AG04450 (cell line): ENCODE results near the gene CHRD. TPM values are rescaled to one million over a fixed set of nuclear protein-coding genes. Genes with fewer than 3 reads are reported as not detected.

ENCODE experiments used
- CTCF ChIA-PET: fragments of 300-600, 350-600 bp; formaldehyde crosslinking; extraction: SDS; loops from one replicate; lab custom pipeline; 2022; ENCODE audit warnings: antibody characterized with exemption, inconsistent platforms; lab: Charles Lee
- POLR2A ChIA-PET: fragments of 350-600 bp; formaldehyde crosslinking; extraction: SDS; loops from one replicate; lab custom pipeline; 2021; ENCODE audit warnings: antibody characterized with exemption, inconsistent platforms; lab: Yijun Ruan, JAX
- DNase-seq: peaks from one replicate; pipeline ENCODE4 v3.0.0-alpha.2; 2011; ENCODE audit warnings: low read depth, low spot score
- H3K27ac ChIP-seq: one replicate; pipeline ENCODE4 v1.5.1; 2012; ENCODE audit warnings: low read depth, low read length, control low read depth
- H3K27me3 ChIP-seq: one replicate; pipeline ENCODE4 v1.6.0; 2012; ENCODE audit warnings: low read length; ENCODE audit not compliant: control insufficient read depth, insufficient read depth
- H3K4me3 ChIP-seq: 2 replicates; pipeline ENCODE4 v1.5.1; 2011; ENCODE audit warnings: mild to moderate bottlenecking, low read depth, low read length, control low read depth
- H3K9me3 ChIP-seq: 2 replicates; pipeline ENCODE4 v1.5.1; 2012; ENCODE audit warnings: low read length; ENCODE audit not compliant: control insufficient read depth, insufficient read depth
- polyA plus RNA-seq: library from polyadenylated mRNA; depleted of rRNA; stranded (reverse); fragments of >200 nt; gene quantifications from 2 replicates; pipeline ENCODE4 v1.2.3, GENCODE V29; 2011
- TF ChIP-seq, protein P1 (sequence below): IDR thresholded peaks from 2 replicates; pipeline ENCODE4 v1.5.1; 2011; ENCODE audit warnings: low read depth, low read length, control low read depth, inconsistent platforms

Gene CHRD
- polyA plus RNA-seq, 1 experiment: 0.12 TPM

DNA sequence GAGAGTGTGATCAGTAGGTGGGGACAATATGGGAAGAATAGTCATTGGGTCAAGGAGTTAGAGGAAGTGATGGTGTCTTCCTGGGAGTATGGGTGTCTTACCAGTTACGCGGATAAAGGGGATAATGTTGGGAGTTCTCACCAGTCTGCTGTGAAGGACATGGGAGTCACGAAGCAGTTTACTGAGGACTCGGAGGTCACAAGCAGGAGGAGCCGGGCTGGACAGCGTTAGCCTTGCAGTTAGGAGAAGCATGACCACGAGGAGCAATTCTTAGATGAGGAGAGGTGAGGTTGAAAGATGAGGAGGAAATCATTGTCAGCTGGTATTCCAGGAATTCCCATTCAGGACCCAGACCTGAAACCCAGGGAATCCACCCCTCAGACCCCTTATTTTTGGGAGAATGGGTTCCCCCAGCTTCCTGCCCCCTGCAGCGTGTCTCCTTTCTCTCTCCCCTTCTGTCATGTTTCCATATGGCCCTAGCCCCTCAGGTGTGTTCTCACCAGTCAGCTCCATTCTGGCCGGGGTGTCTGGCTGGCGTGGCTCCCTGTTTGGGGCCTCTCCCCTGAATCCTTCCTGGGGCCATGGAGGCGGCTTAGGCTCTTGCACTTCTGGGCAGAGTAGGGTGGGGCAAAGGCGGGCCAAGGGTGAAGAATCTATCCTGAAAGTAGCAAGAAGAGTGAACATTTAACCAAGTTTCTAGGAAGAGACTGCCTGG is 4.0 kb upstream of the CHRD start:
- no peak for DNase-seq
- Histone ChIP-seq H3K4me3 (no peak overlapping the region), H3K27me3 (peaks cover 55% of the 10 kb centered on the region), H3K9me3 (no peaks in the 10 kb centered on the region; the same call in 1 of the 2 replicates), H3K27ac (no peak overlapping the region)
- TF ChIP-seq, protein P1, sequence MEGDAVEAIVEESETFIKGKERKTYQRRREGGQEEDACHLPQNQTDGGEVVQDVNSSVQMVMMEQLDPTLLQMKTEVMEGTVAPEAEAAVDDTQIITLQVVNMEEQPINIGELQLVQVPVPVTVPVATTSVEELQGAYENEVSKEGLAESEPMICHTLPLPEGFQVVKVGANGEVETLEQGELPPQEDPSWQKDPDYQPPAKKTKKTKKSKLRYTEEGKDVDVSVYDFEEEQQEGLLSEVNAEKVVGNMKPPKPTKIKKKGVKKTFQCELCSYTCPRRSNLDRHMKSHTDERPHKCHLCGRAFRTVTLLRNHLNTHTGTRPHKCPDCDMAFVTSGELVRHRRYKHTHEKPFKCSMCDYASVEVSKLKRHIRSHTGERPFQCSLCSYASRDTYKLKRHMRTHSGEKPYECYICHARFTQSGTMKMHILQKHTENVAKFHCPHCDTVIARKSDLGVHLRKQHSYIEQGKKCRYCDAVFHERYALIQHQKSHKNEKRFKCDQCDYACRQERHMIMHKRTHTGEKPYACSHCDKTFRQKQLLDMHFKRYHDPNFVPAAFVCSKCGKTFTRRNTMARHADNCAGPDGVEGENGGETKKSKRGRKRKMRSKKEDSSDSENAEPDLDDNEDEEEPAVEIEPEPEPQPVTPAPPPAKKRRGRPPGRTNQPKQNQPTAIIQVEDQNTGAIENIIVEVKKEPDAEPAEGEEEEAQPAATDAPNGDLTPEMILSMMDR: no peak
- ChIA-PET CTCF (interaction anchor here (0.5 to 10.4 kb wide), 5 partner anchors 93 to 428 kb away, joined by 3 to 278 read pairs (median 5); no protein-coding TSS in a partner anchor), POLR2A (no interaction called here)

DNA sequence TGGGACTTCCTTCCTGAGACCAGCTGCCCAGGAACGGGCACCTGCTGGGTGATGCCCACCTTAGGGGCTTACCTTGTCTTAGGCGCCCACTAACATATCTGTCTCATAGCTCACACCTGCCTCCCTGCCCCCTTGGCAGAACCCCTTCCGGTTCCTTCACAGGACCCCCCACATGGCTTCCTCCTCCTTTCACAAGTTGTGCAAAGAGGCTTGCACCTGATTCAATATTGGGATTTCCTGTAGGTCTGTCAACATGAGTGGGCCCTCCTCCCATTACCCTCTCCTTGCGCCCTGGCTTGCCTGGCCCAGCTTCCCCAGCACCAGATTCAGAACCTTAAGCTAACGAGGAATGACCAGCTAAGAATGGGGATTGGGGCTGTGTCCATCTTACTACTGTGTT is 2.5 kb upstream of the CHRD start:
- POLR2A ChIA-PET: no interaction called here
- Histone ChIP-seq H3K27me3 (peaks cover 69% of the 10 kb centered on the region), H3K4me3 (no peak overlapping the region), H3K9me3 (no peaks in the 10 kb centered on the region; the same call in 1 of the 2 replicates), H3K27ac (no peak overlapping the region)
- TF ChIP-seq, protein P1: no peak
- DNase-seq: no peak
- CTCF ChIA-PET: interaction anchor here (1.0 to 1.2 kb wide), 2 partner anchors 136 to 184 kb away, joined by 3 to 6 read pairs; partner anchors contain the start of gene EPHB3

DNA sequence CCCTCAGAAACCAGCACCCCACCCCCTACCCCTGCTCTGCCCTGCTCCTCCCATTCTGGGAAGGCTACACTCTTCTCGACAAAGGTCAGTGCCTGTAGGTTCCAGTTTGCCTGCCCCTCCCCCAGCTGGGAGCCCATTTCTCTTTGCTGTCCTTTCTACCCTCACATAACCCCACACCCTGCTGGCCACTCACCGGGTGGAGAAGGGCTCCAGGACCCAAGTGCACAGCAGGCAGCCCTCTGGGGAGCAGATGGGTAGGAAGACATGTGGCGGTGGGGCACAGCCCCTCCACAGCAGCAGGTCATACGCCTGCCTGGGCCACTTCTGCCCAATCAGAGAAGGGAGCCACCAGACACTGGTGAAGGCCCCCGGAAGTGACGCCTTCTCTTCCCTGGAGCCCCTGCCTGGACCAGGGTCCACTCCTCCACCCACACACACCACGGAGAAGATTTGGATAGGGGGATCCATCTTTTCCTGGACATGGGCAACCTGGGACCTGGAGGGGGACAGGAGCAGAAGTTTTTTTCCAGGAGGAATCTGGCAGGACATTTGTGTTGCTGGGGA is 1.9 kb upstream of the CHRD start, which contains the start of gene THPO:
Gene THPO (minus strand): TSS at position 326 of the 564 bp plus-strand sequence. CDS start 1,948 bp downstream, outside the sequence.
- no peak within 1 kb of the TSS for H3K27ac ChIP-seq
- TF ChIP-seq, protein P1: no peak
- POLR2A ChIA-PET: no interaction called here
- no peaks in the 10 kb centered on the region; the same call in 1 of the 2 replicates for H3K9me3 ChIP-seq
- CTCF ChIA-PET: interaction anchor here (1.0 to 1.2 kb wide), 2 partner anchors 136 to 184 kb away, joined by 3 to 6 read pairs; partner anchors contain the start of gene EPHB3
- H3K4me3 ChIP-seq: no peak within 1 kb of the TSS
- peaks cover 68% of the 10 kb centered on the region for H3K27me3 ChIP-seq
- DNase-seq: no peak

DNA sequence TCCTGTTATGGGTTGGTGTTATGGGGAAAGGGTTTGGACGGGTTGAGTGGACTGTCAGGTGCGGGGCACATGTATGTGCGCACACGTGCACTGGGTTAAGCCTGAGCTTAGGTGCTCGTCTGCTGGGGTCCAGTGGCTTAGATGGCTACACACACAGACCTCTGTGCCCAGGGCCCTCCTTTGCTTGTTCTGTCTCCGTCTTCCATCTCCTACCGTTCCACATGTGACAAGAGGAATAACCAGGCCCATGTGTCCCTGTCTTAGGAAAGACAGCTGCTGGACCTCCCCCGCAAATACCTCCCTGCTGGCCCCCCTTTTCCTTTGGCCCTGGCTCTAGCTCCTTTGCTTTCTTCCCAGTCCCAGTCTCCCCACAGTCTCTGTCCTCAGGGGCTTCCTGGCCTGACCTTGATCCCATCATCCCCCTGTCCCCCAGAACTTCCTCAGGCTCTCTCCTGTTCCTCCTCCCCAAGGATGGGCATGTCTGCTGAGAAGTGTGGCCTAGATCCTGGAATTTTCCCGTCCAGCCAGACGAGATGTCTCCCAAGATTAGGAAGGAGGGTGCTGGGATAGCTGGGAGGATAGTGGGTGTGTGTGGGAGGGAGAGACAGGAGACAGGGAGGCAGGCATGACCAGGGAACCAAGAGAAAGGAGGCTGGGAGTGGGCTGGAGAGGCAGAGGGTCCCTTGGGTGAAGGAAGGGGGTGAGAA is 1.1 kb upstream of the CHRD start:
- no peak overlapping the region for H3K27ac ChIP-seq
- H3K9me3 ChIP-seq: no peaks in the 10 kb centered on the region; the same call in 1 of the 2 replicates
- peaks cover 67% of the 10 kb centered on the region for H3K27me3 ChIP-seq
- ChIA-PET CTCF (no interaction called here), POLR2A (no interaction called here)
- TF ChIP-seq, protein P1: no peak
- no peak overlapping the region for H3K4me3 ChIP-seq
- DNase-seq: no peak
